Right ventricle myocardium inferior (tissue), 1 donor: ENCODE results near the gene BDKRB2. TPM values are rescaled to one million over a fixed set of nuclear protein-coding genes. Genes with fewer than 3 reads are reported as not detected.

Source experiments
- ATAC-seq: fragments of 200-7000 bp; cut with Tn5 transposase; one replicate; pipeline ENCODE4 v1.9.1; 2020; ENCODE audit warnings: mild to moderate bottlenecking, moderate library complexity
- DNase-seq: peaks from one replicate; pipeline ENCODE4 v3.0.0; 2021; ENCODE audit errors: missing footprints
- intact Hi-C: fragments of 100-400 bp; cut with DNase I; formaldehyde crosslinking; loops from one replicate; pipeline ENCODE4 v1.11.0; 2022
- long read RNA-seq: library from polyadenylated mRNA; unstranded; transcript quantifications from one replicate; pipeline ENCODE4 v2.0.0, GENCODE V29; 2021
- total RNA-seq: library from RNA; stranded (reverse); fragmentation: NEBNext Ultra II Directional; extraction: Animal tissue kit (Norgen Biotek cat#: 25700); gene quantifications from one replicate; pipeline ENCODE4 v1.2.1, GENCODE V29; 2021
- donor health status: DM: no; HTN: yes; CAD: no; lungs with severe emphysema.

BDKRB2 gene
- total RNA-seq = 0.76 TPM
- long read RNA-seq, partial matches to known transcripts = 0 of 1 reads
- long read RNA-seq, other reads (novel, unspliced or antisense) = 1 of 1 reads

DNA sequence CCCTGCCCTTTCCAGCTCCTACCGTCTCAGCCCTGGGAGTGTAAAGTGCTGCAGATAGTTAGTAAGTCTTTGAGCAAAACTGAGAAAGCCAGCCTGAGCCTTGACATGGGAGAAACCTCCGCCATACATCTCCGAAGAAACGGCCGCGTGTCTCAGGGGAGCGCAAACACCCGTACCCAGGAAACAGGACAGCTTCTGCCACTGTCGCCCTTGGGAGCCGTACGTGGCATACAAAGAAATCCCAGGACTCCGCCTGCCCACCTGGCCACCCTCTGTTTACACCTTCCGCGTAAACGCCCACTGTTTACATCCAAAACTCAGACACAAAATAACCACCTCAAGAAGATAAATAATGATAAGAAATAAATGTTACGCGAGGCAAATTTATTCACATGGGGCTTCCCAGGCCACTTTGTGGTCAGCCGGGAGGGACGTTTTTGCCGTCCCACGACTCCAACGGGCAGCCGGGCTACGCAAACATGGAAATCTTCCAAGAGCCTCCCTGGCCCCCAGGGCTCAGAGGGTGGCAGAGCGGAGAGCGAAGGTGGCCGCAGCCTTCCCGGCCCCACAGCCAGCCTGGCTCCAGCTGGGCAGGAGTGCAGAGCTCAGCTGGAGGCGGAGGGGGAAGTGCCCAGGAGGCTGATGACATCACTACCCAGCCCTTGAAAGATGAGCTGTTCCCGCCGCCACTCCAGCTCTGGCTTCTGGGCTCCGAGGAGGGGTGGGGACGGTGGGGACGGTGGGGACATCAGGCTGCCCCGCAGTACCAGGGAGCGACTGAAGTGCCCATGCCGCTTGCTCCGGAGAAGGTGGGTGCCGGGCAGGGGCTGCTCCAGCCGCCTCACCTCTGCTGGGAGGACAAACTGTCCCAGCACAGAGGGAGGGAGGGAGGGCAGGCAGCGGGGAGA lies at the start of gene BDKRB2:
Gene BDKRB2 (plus strand): TSS at position 689 of the 908 bp plus-strand sequence. CDS start 32,269 bp downstream, outside the sequence.
- intact Hi-C loops = no loop called here
- DNase-seq = no peak
- ATAC-seq = peak; percentile 89

DNA sequence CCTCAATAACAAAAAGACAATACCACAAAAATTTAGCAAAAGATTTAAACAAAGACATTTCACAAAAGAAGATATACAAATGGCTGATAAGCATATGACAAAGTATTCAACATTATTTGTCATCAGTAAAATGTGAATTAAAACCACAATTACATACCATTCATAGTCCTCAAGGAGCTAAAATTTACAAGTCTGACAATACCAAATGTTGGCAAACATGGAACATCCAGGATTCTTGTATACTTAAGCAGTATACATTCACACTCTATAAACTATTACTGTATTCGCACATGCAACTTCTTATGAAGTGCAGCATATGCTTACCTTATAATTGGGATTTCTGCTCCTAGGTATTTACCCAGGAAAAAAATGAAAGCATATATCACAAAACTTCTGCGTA lies 49.7 kb upstream of the BDKRB2 start:
- DNase-seq (no peak), ATAC-seq (no peak)
- intact Hi-C loops = no loop called here

DNA sequence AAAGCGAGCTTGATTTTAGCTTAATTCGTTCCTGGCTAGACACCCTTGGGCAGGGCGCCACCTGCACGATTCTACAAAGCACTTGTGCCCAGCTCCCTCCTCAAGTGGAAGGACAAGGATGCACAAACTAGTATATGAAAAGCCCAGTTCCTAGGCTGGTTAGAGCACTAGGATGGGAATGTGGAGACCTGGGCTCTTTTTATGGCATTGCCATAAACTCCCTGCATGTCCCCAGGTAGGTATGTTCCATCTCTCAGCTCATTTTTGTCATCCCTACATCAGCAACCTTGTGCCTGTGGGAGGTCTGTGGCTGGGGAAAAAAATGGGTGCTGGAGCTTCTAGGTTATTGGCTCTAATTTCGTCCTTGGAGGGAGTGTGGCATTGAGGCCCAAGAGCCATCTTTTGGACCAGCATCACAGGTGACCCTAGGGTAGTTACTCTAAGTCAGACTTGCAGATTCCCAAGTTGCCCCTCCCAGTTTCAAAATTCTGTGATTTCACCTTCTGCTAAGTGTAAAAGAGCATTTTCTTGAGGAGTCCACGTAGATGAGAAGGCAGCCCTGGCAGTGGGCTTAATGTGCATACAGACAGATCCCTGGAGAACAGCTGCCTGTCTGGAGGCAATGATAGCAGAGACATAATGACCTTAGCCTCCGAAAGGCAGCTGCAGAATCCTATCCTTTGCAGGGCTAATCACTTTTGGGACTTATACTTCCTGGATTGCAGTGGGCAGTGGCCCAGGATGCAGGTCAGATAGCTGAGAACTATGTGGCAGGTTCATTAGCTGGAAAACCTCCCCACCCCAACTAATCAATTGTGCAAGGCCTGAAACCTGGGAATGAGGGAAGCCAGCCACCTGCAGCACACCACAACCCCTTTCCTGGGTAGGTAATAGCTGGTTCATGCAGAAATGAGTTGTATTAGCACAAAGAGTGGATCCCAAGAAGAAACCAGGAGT lies 47.6 kb upstream of the BDKRB2 start:
- no peak for ATAC-seq
- DNase-seq = no peak
- intact Hi-C loops = no loop called here

DNA sequence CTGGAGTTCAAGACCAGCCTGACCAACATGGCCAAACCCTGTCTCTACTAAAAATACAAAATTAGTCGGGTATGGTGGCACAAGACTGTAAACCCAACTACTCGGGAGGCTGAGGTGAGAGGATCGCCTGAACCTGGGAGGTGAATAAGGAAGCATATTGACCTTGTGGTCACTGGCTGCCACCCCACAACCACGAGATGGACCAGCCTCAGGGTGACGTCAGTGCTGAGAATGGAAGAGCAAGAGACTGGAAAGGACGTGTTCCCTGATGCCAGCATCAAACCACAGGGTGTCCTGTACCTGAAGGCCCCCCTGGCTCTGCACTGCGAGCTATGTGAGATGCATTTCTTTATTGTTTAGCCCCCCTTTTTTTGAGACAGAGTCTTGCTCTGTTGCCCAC lies 45.9 kb upstream of the BDKRB2 start:
- ATAC-seq (no peak), DNase-seq (no peak)
- intact Hi-C loops = no loop called here

DNA sequence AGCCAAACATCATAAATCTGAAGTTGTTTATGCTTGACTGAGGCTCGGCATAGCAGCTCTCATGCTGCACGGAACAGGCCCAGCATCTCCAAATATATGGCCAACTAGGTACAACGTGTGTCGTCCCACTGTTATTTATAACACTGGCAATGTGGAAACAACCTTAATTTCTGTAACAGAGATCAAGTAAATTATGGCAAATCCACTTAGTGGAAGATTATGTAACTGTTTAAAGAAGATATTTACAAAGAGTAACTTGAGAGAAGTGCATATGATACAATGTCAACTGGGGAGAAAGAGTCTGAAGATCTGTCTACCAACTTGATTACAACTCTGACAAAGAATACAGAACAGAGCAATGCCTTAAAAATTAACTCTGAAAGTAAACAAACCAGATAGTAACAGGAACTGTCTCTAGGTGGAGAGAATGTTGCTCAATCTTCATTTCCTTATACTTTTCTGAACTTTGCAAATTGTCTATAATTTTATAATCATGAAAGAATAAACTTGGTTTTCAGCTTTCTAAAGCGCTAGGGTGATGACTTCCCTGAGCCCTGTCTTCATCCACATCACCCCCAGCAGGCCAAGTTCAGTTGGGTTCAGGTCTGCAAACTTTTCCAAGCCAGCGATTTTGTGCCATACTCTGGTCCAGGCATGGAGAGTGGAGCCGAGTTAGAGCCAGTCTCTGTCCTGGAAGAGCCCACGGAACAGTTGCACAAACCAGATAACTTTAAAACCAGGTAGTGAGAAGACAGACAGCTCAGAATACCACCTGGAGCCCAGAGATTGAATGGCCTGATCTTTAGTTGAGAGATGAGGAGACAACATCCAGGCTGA lies 44.3 kb upstream of the BDKRB2 start:
- no peak for ATAC-seq
- no peak for DNase-seq
- intact Hi-C loops = no loop called here

DNA sequence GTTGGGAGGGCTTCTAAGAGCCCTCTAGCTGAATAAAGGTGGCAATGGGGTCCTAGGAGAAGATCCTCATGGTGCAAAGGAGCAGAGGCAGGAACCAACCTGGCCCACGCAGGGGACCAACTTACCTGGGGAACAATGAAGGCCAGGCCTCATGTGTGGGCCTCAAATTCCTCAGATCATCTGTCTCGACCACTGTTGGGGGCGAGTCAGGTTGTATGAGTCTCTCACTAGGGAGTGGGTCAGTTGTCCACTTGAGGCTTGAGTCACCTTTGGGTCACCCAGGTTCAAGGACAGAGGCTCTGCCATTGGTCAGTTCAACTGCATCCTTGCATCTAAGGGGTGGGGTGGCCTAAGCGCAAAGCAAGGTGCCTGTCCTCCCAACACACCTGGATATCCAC lies 43.7 kb upstream of the BDKRB2 start:
- DNase-seq (no peak), ATAC-seq (no peak)
- intact Hi-C loops = no loop called here

DNA sequence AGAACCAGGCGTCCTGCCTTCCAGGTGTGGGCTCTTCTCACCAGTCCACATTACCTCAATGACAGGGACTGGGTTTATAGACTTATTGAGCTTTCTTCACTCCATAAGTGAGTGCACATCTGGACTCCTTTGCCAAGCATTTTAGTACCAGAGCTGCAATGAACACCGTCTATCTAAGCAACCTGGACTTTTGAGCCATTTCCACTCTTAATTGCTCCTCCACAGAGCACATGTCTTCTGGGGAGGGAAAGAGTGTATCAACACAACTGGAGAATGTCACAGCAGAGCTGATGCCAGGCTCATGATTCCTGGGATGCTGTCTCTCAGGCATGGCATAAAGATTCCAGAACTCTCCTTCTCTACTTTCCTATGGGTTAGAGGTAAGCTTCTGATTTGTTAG lies 43.0 kb upstream of the BDKRB2 start:
- ATAC-seq = no peak

DNA sequence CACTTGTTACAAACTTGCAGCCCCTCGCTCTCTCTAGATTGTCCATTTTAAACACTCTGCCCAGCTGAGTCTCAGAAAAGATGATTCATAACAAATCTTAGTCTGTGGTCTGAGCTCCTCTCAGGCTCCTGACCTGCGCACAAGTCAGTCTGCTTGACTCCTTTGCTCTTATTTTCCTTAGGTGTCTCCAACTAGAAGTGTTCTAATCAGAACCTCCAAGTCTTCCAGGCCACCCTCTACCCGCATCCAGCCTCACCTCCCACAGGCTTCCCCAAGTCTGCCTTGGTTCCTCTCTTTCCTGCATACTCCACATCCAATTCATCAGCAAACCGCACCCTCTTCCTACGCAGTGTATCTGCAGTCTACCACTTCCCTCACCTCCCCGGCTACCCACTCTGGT lies 42.4 kb upstream of the BDKRB2 start:
- no peak for DNase-seq
- ATAC-seq = no peak
- intact Hi-C loops = no loop called here

More for the DNA sequence above, 43.0 kb upstream of the BDKRB2 start:
- intact Hi-C loops = no loop called here
- no peak for DNase-seq

DNA sequence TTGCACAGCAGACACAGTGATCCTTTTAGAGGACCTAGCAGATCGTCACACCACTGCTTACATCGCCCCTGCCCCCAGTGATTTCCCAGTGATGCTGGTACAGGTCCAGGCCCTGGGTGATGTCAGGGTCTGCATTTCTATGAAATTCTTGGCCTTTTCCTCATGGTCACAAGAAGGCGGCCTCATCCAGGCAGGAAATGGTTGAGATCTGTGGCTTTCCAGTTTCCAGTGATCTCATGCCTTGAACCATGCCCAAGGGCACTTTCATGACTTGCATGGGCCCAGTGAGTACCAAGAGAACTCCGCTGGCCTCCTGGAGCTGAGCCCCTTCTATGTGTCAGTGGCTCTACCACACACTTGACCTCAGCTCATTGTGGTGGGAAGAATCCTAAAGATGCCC lies 41.9 kb upstream of the BDKRB2 start:
- DNase-seq (no peak), ATAC-seq (no peak)
- intact Hi-C loops = no loop called here

DNA sequence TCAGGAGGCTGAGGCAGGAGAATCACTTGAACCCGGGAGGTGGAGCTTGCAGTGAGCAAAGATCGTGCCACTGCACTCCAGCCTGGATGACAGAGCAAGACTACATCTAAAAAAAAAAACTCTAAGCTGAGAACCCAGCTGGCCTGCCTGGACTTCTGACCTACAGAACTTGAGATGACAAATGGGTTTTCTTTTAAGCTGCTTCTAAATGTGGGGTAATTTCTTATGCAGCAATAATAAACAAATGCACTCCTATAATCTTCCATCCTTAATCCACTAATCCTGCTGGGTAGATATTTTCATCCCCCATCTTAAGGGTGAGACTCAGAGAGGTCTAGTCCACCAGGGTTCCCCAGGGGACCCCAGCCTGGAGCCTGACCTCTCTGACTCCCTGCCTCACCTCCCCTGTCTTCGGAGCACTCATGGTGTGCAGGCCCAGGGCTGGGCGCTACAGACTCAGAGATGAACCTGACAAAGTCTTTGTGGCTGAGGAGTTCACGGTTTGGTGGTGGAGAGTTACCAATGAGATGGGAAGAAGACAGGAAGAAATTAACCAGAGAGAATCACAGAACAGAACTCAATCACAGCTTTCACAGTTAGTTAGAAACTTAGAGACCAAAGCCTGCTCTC lies 39.7 kb upstream of the BDKRB2 start:
- no peak for DNase-seq
- intact Hi-C loops = no loop called here
- ATAC-seq = no peak

DNA sequence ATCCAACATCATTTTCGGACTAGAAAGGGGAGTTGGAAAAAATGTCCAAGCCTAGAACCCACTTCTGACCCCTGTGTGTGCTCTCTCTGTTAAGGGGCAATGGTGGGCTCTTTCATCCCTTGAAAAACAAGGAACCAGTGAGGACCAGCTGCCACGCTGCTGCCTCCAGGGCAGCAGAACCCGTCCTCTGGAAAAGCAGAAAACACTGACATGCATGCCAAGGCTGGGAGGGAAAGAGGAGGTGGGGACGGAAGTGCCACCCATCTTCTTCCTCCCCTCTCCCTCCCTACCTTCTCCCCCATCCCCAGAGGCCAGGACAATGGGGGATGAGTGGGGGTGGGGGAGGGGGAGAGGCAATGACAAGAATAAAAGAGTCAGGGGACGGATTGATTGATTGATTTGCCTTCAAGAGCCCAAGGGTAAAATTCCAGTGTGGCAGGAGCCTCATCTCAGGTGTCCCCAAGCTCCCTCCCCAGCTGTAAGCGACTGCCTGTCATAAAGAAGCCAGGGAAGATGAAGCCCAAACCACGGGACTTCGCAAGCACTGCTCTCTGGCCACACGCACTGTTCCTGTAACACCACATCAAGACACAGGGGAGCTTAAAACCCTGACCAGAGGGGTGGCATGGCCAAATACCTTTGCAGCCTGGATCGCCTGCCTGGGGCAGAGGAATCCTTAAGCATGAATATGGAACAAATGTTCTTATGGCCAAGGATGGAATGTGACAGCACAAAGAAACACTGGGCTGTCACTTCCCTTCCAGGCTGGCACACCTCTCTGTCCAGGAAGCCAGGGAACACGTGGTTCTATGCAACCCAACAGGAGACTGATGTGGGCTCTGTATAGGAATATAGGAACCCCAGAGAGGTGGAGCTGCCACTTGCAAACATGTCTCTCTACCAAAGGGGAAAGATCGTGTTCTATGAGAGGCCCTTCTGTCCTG lies 38.9 kb upstream of the BDKRB2 start:
- no peak for ATAC-seq
- intact Hi-C loops = no loop called here
- no peak for DNase-seq

DNA sequence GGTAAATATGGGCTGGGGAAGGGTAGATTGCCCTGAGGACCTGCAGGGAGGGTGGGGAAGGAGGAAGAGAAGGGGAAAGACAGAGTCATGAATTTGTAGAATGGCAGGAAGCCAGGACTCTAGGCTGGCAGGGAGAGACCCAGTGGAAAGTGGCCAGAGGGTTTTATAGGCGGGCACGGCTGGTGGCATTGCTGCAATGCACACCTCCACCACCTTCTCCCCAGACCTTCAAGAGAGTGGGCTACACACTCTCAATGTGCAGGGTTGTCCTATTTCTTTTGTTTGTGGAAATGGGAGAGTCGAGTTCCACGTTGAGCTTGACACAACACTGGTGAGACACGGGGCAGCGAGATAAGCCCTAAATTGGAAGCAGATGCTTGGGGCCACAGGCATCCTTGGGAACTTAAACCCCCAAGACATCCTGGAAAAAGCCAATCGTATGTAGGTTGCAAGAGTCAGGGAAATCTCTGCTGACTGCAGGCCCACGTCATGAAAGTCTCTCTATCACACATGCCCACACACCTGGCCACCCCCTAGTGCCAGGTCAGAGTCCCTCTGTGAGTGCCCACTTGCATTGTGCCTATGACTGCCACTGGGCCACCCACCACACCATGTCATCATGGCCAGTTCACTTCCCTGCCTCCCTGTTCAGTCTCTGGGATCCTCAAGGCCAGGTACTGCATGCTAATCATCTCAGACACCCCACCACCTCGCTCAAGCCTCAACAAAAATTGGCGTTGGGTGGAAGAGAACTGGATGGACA lies 38.0 kb upstream of the BDKRB2 start:
- no peak for DNase-seq
- intact Hi-C loops = no loop called here

DNA sequence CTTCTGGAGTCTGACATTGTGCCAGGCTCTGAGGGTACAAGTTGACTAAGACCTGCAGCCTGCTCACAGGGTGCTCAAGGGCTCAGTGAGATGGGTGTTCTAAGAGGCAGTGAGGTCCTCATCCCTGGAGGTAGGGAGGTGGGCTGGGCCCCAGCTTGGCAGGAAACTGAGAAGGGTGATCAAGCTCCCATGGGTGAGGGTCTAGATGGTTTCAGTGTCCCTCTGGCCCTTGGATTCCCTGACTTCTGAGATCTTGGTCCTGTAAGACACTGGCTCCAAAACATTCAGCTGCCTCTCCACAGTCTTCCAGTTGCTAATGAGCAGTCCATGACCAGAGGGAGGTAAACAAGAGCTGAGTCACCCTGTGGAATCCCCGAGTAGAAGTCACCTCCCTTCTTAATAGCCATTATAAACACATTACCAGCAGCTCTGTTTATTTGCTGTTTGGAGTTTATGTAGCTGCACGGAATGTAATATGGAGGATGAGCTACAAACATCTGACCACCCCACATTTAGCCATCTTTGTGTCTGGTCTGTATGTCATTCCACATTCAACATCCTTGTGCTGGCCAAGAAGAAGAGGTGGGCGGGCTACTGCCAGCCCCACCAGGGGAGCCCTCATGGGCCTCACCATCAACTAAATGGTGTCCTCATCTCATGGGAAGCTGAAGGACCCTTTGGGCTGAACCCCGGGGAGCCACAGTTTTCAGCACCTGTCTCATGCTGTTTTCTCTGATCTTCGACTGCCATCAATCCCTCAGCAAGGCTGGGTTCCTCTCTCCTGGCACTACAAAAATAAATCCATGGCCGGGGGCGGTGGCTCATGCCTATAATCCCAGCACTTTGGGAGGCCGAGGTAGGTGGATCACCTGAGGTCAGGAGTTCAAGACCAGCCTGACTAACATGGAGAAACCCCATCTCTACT lies 37.2 kb upstream of the BDKRB2 start:
- DNase-seq = no peak

More for the DNA sequence above, 38.0 kb upstream of the BDKRB2 start:
- ATAC-seq = no peak

DNA sequence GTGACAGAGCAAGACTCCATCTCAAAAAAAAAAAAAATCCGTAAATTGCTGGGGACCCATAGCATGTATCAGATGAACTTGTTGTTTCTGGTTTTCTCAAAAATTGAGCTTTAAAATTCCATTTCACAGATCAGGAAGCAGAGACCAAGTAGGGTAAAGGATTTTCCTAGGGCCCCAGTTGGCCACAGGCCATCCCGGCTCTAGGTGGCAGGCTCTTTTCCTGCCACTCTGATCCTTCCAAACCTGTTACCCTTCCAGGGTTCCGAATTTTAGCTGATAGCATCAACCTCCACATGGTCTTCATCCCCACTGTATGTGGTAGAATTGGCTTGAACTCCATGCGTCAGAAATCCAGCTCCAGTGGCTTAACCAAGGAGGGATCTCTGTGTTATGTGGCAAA lies 36.1 kb upstream of the BDKRB2 start:
- intact Hi-C loops = no loop called here
- ATAC-seq (no peak), DNase-seq (no peak)

More for the DNA sequence above, 37.2 kb upstream of the BDKRB2 start:
- no peak for ATAC-seq
- intact Hi-C loops = no loop called here

DNA sequence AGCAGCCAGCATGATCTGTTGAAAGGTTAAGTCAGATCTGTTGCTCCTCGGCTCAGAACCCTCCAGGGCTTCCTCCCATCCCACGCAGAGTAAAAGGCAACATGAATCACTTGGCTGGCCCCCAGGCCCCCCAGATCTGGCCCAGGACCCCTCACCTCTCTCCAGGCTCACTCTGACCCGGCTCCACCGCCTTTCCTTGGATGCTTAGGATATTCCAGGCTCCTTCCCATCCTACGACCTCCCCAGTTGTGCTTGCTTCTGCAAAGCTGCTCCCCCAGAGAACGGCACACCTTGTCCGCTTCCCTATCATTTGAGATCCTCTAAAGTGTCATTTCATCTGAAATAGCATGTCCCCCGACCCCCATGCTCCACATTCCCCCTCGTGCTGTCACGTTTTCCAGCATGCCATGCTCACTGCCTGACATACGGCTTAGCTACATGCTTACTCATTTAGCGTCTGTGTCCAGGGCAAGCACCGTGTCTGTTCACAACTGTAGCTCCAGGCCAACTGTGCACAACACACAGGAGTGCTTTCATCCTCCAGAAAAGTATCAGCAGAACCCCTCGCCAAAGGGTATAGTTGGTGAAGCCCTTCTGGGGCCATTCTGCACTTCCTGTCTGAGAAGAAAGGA lies 33.6 kb upstream of the BDKRB2 start:
- intact Hi-C loops = no loop called here
- ATAC-seq (no peak), DNase-seq (no peak)
